Endothelial cell (in vitro differentiated cells): ENCODE measurements around the gene NOP9. TPM values are rescaled to one million over a fixed set of nuclear protein-coding genes. Genes with fewer than 3 reads are reported as not detected.

Experiments
- DNase-seq: peaks from one replicate; pipeline ENCODE4 v3.0.0; 2021; ENCODE audit warnings: low spot score
- H3K27ac Mint-ChIP-seq: one replicate; pipeline ENCODE4 v1.8.0; 2021; ENCODE audit warnings: mixed read lengths, inconsistent platforms; ENCODE audit not compliant: unreplicated experiment
- H3K27me3 Mint-ChIP-seq: one replicate; pipeline ENCODE4 v1.8.0; 2021; ENCODE audit warnings: mild to moderate bottlenecking, moderate library complexity, mixed read lengths, inconsistent platforms; ENCODE audit not compliant: unreplicated experiment
- H3K36me3 Mint-ChIP-seq: one replicate; pipeline ENCODE4 v1.8.0; 2021; ENCODE audit warnings: mild to moderate bottlenecking, low read depth, mixed read lengths, inconsistent platforms; ENCODE audit not compliant: unreplicated experiment
- H3K4me1 Mint-ChIP-seq: one replicate; pipeline ENCODE4 v1.8.0; 2021; ENCODE audit warnings: mild to moderate bottlenecking, mixed read lengths, inconsistent platforms; ENCODE audit not compliant: unreplicated experiment
- H3K4me3 Mint-ChIP-seq: one replicate; pipeline ENCODE4 v1.8.0; 2021; ENCODE audit warnings: mild to moderate bottlenecking, mixed read lengths, inconsistent platforms; ENCODE audit not compliant: unreplicated experiment
- H3K9me3 Mint-ChIP-seq: one replicate; pipeline ENCODE4 v1.8.0; 2021; ENCODE audit warnings: mixed read lengths, inconsistent platforms; ENCODE audit not compliant: unreplicated experiment
- CTCF ChIP-seq: fragments of 200-600 bp; sonication (generic); IDR thresholded peaks from one replicate; pipeline ENCODE4 v1.5.0; 2021; ENCODE audit warnings: antibody characterized with exemption; ENCODE audit not compliant: unreplicated experiment
- total RNA-seq: library from RNA; stranded (reverse); fragmentation: NEBNext Ultra II Directional; extraction: Animal tissue kit (Norgen Biotek cat#: 25700); gene quantifications from one replicate; pipeline ENCODE4 v1.2.1, GENCODE V29; 2021; ENCODE audit not compliant: unreplicated experiment

The NOP9 gene
- total RNA-seq, 1 donor from 2014 or later: 27.2 TPM

GRCh38 chr14:24286996-24287395 is 12.7 kb upstream of the NOP9 start:
- no peaks in the 10 kb centered on the region for H3K4me1 Mint-ChIP-seq
- H3K36me3 Mint-ChIP-seq: peaks cover 15% of the 10 kb centered on the region
- DNase-seq: no peak
- no peak overlapping the region for H3K27ac Mint-ChIP-seq
- peaks cover 13% of the 10 kb centered on the region for H3K27me3 Mint-ChIP-seq
- no peak overlapping the region for H3K4me3 Mint-ChIP-seq
- TF ChIP-seq CTCF: no peak
- H3K9me3 Mint-ChIP-seq: no peaks in the 10 kb centered on the region

- no peak for DNase-seq
- Mint-ChIP-seq H3K4me1 (no peaks in the 10 kb centered on the region), H3K27ac (no peak overlapping the region), H3K27me3 (peaks cover 11% of the 10 kb centered on the region), H3K36me3 (peaks cover 15% of the 10 kb centered on the region), H3K4me3 (no peak overlapping the region), H3K9me3 (no peaks in the 10 kb centered on the region)
- TF ChIP-seq CTCF: no peak
Measured at GRCh38 chr14:24289649-24290280, 9.9 kb upstream of the NOP9 start.

GRCh38 chr14:24290746-24291145 is 8.9 kb upstream of the NOP9 start:
- H3K4me1 Mint-ChIP-seq: no peaks in the 10 kb centered on the region
- DNase-seq: no peak
- no peaks in the 10 kb centered on the region for H3K9me3 Mint-ChIP-seq
- TF ChIP-seq CTCF: no peak
- H3K27me3 Mint-ChIP-seq: peaks cover 8% of the 10 kb centered on the region
- H3K27ac Mint-ChIP-seq: no peak overlapping the region
- H3K4me3 Mint-ChIP-seq: no peak overlapping the region
- H3K36me3 Mint-ChIP-seq: peaks cover 21% of the 10 kb centered on the region

- Mint-ChIP-seq H3K36me3 (peaks cover 26% of the 10 kb centered on the region), H3K9me3 (no peaks in the 10 kb centered on the region), H3K27ac (no peak overlapping the region), H3K4me1 (no peaks in the 10 kb centered on the region), H3K4me3 (no peak overlapping the region), H3K27me3 (peaks cover 5% of the 10 kb centered on the region)
- no peak for TF ChIP-seq CTCF
- no peak for DNase-seq
Measured at GRCh38 chr14:24291446-24292117, 8.1 kb upstream of the NOP9 start.

- Mint-ChIP-seq H3K36me3 (peaks cover 28% of the 10 kb centered on the region), H3K27me3 (peaks cover 5% of the 10 kb centered on the region), H3K4me1 (peaks cover 2% of the 10 kb centered on the region), H3K27ac (no peak overlapping the region), H3K4me3 (no peak overlapping the region), H3K9me3 (no peaks in the 10 kb centered on the region)
- TF ChIP-seq CTCF: no peak
- DNase-seq: no peak
Measured at GRCh38 chr14:24292118-24292807, 7.4 kb upstream of the NOP9 start.
